RPMI7951 (cell line): ENCODE measurements around the gene TUBA4A. TPM values are rescaled to one million over a fixed set of nuclear protein-coding genes. Genes with fewer than 3 reads are reported as not detected.
A peak's percentile ranks its signal among the peaks of the same experiment; 100 is the strongest.

Experiments used
- DNase-seq: peaks from one replicate; pipeline ENCODE4 v3.0.0-alpha.2; 2012; ENCODE audit warnings: low read depth
- total RNA-seq: library from RNA; depleted of rRNA; stranded (reverse); fragments of >200 nt; shearing (Covaris generic); gene quantifications from 2 replicates; pipeline ENCODE4 v1.2.3, GENCODE V29; 2014

TUBA4A gene
- total RNA-seq, 1 experiment from 2014 or later: 42.2 TPM

- no peak for DNase-seq
Measured at GRCh38 chr2:219286436-219287115, 32.9 kb upstream of the TUBA4A start.

- DNase-seq: no peak
Measured at GRCh38 chr2:219285894-219286425, 32.2 kb upstream of the TUBA4A start.

DNA sequence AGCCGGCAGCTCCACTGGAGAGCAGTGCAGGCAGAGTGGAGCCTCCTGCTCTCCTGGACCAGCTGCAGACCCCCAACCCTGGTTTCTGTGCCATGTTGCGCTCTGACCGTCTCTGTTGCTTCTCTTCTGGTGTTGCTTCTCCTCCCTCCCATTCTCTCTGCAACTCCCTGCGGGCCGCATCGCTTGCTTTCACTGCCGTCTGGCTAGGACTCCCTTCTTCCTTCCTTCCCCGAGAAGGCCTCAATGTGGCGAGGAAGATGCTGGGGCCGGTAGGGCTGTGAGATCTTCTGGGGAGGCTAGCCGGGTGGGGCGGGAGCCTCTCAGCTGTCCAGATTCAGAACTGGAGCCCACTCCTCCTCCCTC, 31.6 kb upstream of the TUBA4A start:
- no peak for DNase-seq

DNA sequence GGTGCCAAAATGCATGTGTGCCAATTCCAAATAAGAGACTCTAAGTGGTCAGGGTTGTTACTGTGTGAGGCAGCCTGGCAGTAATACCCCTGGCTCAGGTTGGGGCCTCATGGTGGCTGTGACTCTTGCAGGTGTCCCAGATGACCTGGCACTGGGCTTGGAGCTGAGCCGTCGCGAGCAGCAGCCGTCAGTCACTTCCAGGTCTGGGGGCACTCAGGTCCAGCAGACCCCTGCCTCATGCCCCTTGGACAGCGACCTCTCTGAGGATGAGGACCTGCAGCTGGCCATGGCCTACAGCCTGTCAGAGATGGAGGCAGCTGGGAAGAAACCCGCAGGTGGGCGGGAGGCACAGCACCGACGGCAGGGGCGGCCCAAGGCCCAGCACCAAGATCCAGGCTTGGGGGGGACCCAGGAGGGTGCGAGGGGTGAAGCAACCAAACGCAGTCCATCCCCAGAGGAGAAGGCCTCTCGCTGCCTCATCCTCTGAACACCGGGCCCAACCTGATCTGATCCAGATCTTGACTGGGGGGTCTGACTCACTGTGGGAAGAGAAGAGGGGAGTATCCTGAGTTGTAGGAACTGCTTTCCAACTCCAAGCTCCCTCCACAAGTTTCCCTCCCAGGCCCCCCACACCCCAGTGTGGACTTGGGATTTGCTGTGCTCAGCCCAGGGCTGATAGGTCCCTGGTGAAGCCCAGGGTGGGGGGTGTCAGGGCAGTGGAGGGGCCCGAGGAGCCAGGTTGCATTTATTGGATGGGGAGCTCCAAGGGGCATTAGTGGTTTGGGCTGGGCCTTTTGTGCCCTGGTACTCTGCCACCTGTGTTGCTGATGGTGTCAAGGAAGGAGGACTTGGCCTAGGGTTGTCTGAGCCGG, 31.0 kb upstream of the TUBA4A start:
- DNase-seq: no peak

- DNase-seq: no peak
Measured at GRCh38 chr2:219282943-219283581, 29.3 kb upstream of the TUBA4A start.

DNA sequence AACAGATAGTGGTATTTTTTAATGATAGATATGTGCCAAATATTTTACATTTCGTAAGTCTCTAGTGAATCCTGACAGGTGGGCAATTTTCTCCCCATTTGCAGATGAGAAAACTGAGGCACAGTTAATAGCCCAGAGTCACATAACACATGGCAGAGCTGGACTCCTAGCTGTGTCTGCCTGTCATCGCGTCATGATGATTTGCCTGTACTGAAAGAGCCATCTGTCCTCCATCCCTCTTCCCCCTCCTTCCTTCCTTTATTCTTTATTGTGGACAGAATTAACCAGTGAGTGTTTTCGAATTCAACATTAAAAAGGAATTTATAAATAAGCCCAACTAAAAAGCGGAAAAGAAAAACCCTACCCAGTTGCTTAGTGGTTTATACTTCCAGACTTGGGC, 28.7 kb upstream of the TUBA4A start:
- no peak for DNase-seq

DNA sequence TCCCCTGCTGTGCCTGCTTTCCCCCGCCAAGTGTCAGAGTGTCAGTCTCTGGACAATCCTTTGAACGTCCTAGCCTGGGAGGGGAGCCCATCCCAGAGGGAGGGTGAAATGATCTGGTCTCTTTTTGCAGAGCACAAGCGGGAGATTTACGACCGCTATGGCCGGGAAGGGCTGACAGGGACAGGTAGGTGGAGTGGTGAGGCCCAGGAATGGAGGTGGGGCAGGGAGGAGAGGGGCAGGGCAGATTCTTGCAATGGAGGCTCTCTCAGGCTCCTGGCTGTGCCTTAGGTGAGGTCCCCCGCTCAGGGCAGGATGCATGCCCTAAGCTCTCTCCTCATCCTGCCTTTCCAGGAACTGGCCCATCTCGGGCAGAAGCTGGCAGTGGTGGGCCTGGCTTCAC, 27.9 kb upstream of the TUBA4A start:
- DNase-seq: no peak

GRCh38 chr2:219280651-219281050, 26.9 kb upstream of the TUBA4A start:
- DNase-seq: no peak

DNA sequence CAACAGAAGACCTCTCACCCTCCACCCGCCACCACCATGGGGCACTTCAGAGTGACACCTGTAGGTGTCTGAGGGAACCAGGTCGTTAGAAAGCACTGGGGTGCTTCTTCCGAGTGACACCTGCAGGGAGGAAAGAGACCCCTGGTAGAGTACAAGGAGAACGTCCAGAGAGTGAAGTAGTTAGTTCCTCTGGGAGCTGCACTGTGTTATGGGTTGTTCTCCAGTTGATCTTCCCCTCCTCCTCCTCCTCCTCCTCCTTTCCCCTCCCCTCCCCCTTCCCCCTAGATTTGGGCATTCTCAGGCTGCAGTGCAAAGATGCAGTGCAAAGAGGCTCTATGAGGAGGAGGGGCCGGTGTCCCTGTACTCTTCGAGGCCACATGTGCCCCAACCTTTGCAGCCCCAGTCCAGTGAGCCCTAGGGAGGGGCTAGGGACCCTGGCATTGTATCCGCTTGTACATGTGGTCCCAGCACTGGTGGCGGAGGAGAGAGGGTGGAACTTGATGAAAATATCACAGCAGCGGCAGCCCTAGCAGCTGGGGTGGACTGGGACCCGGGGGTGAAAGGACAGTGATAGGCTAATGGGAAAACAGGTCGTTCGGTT, 26.3 kb upstream of the TUBA4A start:
- no peak for DNase-seq

- peak; percentile 99 for DNase-seq
Measured at GRCh38 chr2:219279151-219279915, 25.6 kb upstream of the TUBA4A start, which contains the start of gene DNAJB2. Gene DNAJB2 (plus strand): TSS chr2:219279366. CDS start chr2:219279834, 468 bp downstream.

- DNase-seq: no peak
Measured at GRCh38 chr2:219278655-219279150, 25.0 kb upstream of the TUBA4A start.

DNA sequence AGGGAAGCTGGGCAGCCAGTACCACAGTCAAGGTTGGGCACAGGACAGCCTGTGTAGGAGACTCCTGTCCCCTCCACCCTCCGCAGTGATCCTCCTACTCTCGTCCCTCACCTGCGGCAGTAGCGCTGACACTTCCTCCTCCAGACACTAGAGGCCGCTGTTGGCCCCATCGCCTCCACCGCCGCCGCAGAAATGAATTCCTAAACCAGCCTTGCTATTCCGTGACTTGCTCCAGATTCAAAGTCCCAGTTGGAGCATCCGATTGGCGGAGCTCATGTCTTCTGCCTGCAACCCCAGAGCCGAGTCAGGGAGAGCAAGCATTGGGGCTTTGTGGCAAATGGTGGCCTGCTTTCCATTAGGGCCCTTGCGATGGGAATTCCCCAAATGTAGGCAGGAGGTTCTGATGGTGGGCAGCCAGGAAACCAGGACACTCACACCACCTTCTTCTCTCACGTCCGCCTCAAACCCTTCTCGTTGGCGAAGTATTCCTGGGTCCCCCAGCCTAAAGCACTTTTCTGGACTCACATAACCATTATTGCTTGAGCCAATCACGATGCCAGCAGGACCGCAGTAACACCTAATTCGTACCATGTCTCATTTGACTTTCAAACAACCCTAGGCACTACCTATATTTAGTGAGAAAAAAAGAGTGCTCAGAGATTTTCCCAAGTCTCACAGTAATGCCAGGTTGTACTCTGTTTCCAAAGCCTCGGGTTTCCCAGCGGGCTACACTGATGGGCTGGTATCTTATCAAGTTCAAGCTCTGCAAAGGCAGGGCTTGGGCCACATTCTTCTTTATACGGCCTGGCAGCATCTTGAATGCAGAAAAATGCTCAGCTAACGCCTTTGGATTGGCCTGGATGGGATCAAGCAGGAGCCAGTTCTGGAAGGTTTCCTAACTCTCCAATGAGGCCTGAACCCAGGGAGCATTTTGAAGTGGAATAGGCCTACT, 24.3 kb upstream of the TUBA4A start:
- DNase-seq: peak; percentile 77

GRCh38 chr2:219274361-219274921, 20.7 kb upstream of the TUBA4A start:
- peak; percentile 81 for DNase-seq

GRCh38 chr2:219273937-219274336, 20.2 kb upstream of the TUBA4A start:
- DNase-seq: peak; percentile 84

- DNase-seq: peak; percentile 82
Measured at GRCh38 chr2:219272995-219273394, 19.3 kb upstream of the TUBA4A start.

- DNase-seq: no peak
Measured at GRCh38 chr2:219272356-219272755, 18.6 kb upstream of the TUBA4A start.

DNA sequence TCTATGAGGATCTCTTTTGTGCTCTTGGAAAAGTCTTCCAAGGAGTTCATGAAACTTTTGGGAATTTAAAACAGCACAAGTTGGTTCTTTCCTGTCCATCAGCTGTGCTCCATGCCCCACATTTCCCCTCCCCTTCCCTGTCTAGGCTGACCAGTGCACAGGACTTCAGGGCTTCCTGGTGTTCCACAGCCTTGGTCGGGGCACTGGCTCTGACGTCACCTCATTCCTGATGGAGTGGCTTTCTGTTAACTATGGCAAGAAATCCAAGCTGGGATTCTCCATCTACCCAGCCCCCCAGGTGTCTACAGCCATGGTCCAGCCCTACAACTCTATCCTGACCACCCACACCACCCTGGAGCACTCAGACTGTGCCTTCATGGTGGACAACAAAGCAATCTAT, 17.3 kb upstream of the TUBA4A start:
- no peak for DNase-seq

DNA sequence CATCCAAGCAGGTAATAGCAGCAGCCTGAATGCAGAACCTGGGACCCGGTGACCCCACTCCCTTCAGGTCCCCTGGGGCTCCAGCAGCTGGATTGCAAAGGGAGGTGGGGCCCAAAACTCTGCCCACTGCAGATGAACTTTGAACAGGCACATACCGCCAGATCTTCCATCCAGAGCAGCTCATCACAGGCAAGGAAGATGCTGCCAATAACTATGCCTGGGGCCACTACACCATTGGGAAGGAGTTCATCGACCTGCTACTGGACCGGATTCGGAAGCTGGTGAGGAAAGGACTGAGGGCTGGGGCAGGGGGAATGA, 16.3 kb upstream of the TUBA4A start:
- DNase-seq: no peak

- DNase-seq: no peak
Measured at GRCh38 chr2:219269362-219270054, 15.8 kb upstream of the TUBA4A start.
